Tibial artery (tissue), 4 donors: ENCODE measurements around the gene CCT3.
A peak's percentile ranks its signal among the peaks of the same experiment; 100 is the strongest.
"Not testable (repeated sequence)": the region's sequence is repeated elsewhere in the genome, so short reads cannot be mapped to it uniquely, and the experiment has no call there.

Source experiments
- DNase-seq, 2 donors: peaks; one replicate each; pipeline ENCODE4 v3.0.0-alpha.2; 2019
- H3K27ac ChIP-seq, 2 donors: fragments of 200-600 bp; sonication (generic) in 1 of 2; 1 replicate in 1 of 2; 2 replicates in 1 of 2; pipeline ENCODE4 v1.5.1; 2018 to 2019; ENCODE audit warnings: mild to moderate bottlenecking in 1 of 2
- H3K27me3 ChIP-seq, 2 donors: fragments of 200-600 bp; sonication (generic) in 1 of 2; one replicate each; pipeline versions ENCODE4 v1.5.1 to v1.6.0; 2016 to 2019
- H3K36me3 ChIP-seq, 3 donors: fragments of 200-600 bp; sonication (generic) in 2 of 3; one replicate each; pipeline ENCODE4 v1.5.1; 2016 to 2019; ENCODE audit warnings: mild to moderate bottlenecking in 2 of 3
- H3K4me1 ChIP-seq, 4 donors: fragments of 200-600 bp; sonication (generic) in 2 of 4; 1 replicate in 3 of 4; 2 replicates in 1 of 4; pipeline ENCODE4 v1.5.1; 2016 to 2019
- H3K4me3 ChIP-seq, 2 donors: fragments of 200-600 bp; sonication (generic) in 1 of 2; 1 replicate in 1 of 2; 2 replicates in 1 of 2; pipeline ENCODE4 v1.5.1; 2018 to 2019; ENCODE audit warnings: mild to moderate bottlenecking in 2 of 2
- H3K9me3 ChIP-seq, 3 donors: fragments of 200-600 bp; sonication (generic) in 1 of 3; one replicate each; pipeline ENCODE4 v1.5.1; 2016 to 2019
- CTCF ChIP-seq, 2 experiments: fragments of 200-600 bp in 1 of 2; fragments of 450-650 bp in 1 of 2; IDR thresholded peaks; one replicate each; pipeline ENCODE4 v1.5.1; 2017 to 2019; ENCODE audit warnings: antibody characterized with exemption in 2 of 2, mild to moderate bottlenecking in 1 of 2, moderate library complexity in 1 of 2
- intact Hi-C: fragments of 100-400 bp; cut with DNase I; formaldehyde crosslinking; loops from one replicate; pipeline ENCODE4 v1.15.0; 2023; ENCODE audit warnings: low total_unique reads

CCT3 gene

GRCh38 chr1:156342166-156342955 lies 4.3 kb upstream of the CCT3 start:
- intact Hi-C loops = no loop called here
- Histone ChIP-seq H3K27ac (no peak overlapping the region), H3K27me3 (peaks cover 0 to 13% of the 10 kb centered on the region in 2 donors), H3K9me3 (no peaks in the 10 kb centered on the region), H3K4me1 (peaks cover 0 to 5% (median under 1%) of the 10 kb centered on the region in 4 donors), H3K36me3 (no peaks in the 10 kb centered on the region), H3K4me3 (no peak overlapping the region)
- no peak for TF ChIP-seq CTCF (IDR thresholded peaks at IDR 0.05)
- DNase-seq = no peak

GRCh38 chr1:156337888-156338179 lies 258 bp downstream of the CCT3 start:
- DNase-seq = no peak
- TF ChIP-seq CTCF (IDR thresholded peaks at IDR 0.05) = no peak
- no peaks in the 10 kb centered on the region for H3K9me3 ChIP-seq
- intact Hi-C loops = no loop called here
- peak overlapping the region; percentile 63 to 71 for H3K27ac ChIP-seq
- H3K27me3 ChIP-seq = no peaks in the 10 kb centered on the region
- H3K4me3 ChIP-seq = peak overlapping the region; percentile 68 to 70
- peaks cover 24 to 30% (median 28%) of the 10 kb centered on the region in 3 donors for H3K36me3 ChIP-seq
- H3K4me1 ChIP-seq = peaks cover 5 to 24% (median 14%) of the 10 kb centered on the region in 4 donors

- TF ChIP-seq CTCF (IDR thresholded peaks at IDR 0.05) = no peak
- intact Hi-C loops = no loop called here
- Histone ChIP-seq H3K27ac (peak overlapping the region; percentile 63 to 71), H3K36me3 (peaks cover 30 to 35% (median 34%) of the 10 kb centered on the region in 3 donors), H3K9me3 (no peaks in the 10 kb centered on the region), H3K27me3 (no peaks in the 10 kb centered on the region), H3K4me3 (peak overlapping the region; percentile 68 to 70), H3K4me1 (peaks cover 5 to 24% (median 14%) of the 10 kb centered on the region in 4 donors)
- no peak for DNase-seq
Observed at GRCh38 chr1:156337052-156337887, 822 bp downstream of the CCT3 start.

GRCh38 chr1:156336242-156336641 lies 1.9 kb downstream of the CCT3 start:
- no peak overlapping the region for H3K27ac ChIP-seq
- no peak for TF ChIP-seq CTCF (IDR thresholded peaks at IDR 0.05)
- no peak for DNase-seq
- H3K4me1 ChIP-seq = peaks cover 5 to 24% (median 14%) of the 10 kb centered on the region in 4 donors
- intact Hi-C loops = no loop called here
- H3K4me3 ChIP-seq = peak overlapping the region in 1 of 2 donors; percentile 68
- H3K9me3 ChIP-seq = no peaks in the 10 kb centered on the region
- H3K27me3 ChIP-seq = no peaks in the 10 kb centered on the region
- H3K36me3 ChIP-seq = peaks cover 40 to 46% (median 44%) of the 10 kb centered on the region in 3 donors

GRCh38 chr1:156323179-156323578 lies 14.9 kb downstream of the CCT3 start:
- peaks cover 64 to 88% (median 79%) of the 10 kb centered on the region in 3 donors for H3K36me3 ChIP-seq
- intact Hi-C loops, H3K4me3 ChIP-seq, DNase-seq, H3K27me3 ChIP-seq, H3K27ac ChIP-seq, H3K9me3 ChIP-seq, H3K4me1 ChIP-seq: not testable (repeated sequence)

- Histone ChIP-seq H3K27me3 (no peaks in the 10 kb centered on the region), H3K4me1 (no peaks in the 10 kb centered on the region), H3K9me3 (no peaks in the 10 kb centered on the region), H3K4me3 (no peak overlapping the region), H3K27ac (no peak overlapping the region), H3K36me3 (peaks cover 90 to 100% (median 95%) of the 10 kb centered on the region in 3 donors)
- intact Hi-C loops = no loop called here
- no peak for TF ChIP-seq CTCF (IDR thresholded peaks at IDR 0.05)
- no peak for DNase-seq
Observed at GRCh38 chr1:156320560-156320959, 17.5 kb downstream of the CCT3 start.
